Tongue (tissue), 2 donors: ENCODE results near the gene ABCC5. TPM values are rescaled to one million over a fixed set of nuclear protein-coding genes. Genes with fewer than 3 reads are reported as not detected.

ENCODE experiments used
- DNase-seq: peaks from one replicate; pipeline ENCODE4 v3.0.0-alpha.2; 2015
- total RNA-seq: library from RNA; depleted of rRNA; stranded (reverse); fragments of >200 nt; gene quantifications from one replicate; pipeline ENCODE4 v1.2.3, GENCODE V29; 2014

The ABCC5 gene
- total RNA-seq, 1 donor from 2014 or later: 58.7 TPM

- no peak for DNase-seq
These were observed 96.6 kb downstream of the ABCC5 start for GRCh38 chr3:183921096-183921495.

- DNase-seq: no peak
These were observed 97.3 kb downstream of the ABCC5 start for GRCh38 chr3:183920416-183920815.

- no peak for DNase-seq
These were observed 99.5 kb downstream of the ABCC5 start for GRCh38 chr3:183918178-183918577.

GRCh38 chr3:183917776-183918175, 99.9 kb downstream of the ABCC5 start:
- no peak for DNase-seq

- no peak for DNase-seq
These were observed 102.8 kb downstream of the ABCC5 start for GRCh38 chr3:183914856-183915255.

- DNase-seq: no peak
These were observed 104.1 kb downstream of the ABCC5 start for GRCh38 chr3:183913580-183913920.

GRCh38 chr3:183912895-183913579, 104.6 kb downstream of the ABCC5 start:
- DNase-seq: no peak

GRCh38 chr3:183911763-183912506, 105.7 kb downstream of the ABCC5 start:
- DNase-seq: no peak

GRCh38 chr3:183911087-183911486, 106.6 kb downstream of the ABCC5 start:
- no peak for DNase-seq

GRCh38 chr3:183909030-183909600, 108.6 kb downstream of the ABCC5 start:
- DNase-seq: no peak

GRCh38 chr3:183907911-183908331, 109.8 kb downstream of the ABCC5 start:
- no peak for DNase-seq

GRCh38 chr3:183907176-183907575, 110.5 kb downstream of the ABCC5 start:
- no peak for DNase-seq

- no peak for DNase-seq
These were observed 111.3 kb downstream of the ABCC5 start for GRCh38 chr3:183906234-183906921.

GRCh38 chr3:183904833-183905780, 112.6 kb downstream of the ABCC5 start:
- DNase-seq: no peak

- DNase-seq: no peak
These were observed 119.7 kb downstream of the ABCC5 start for GRCh38 chr3:183898028-183898431.

GRCh38 chr3:183897606-183898005, 120.1 kb downstream of the ABCC5 start:
- no peak for DNase-seq

- no peak for DNase-seq
These were observed 121.1 kb downstream of the ABCC5 start for GRCh38 chr3:183896610-183897009.

- no peak for DNase-seq
These were observed 121.5 kb downstream of the ABCC5 start for GRCh38 chr3:183896184-183896583.

- DNase-seq: no peak
These were observed 121.9 kb downstream of the ABCC5 start for GRCh38 chr3:183895774-183896173.

- DNase-seq: peak; percentile 63
These were observed 122.4 kb downstream of the ABCC5 start for GRCh38 chr3:183895296-183895695.

- DNase-seq: no peak
These were observed 125.0 kb downstream of the ABCC5 start for GRCh38 chr3:183892610-183893214.
